Tibial artery (tissue), 4 donors: Measurements from ENCODE around the gene KCNK4.
A peak's percentile ranks its signal among the peaks of the same experiment; 100 is the strongest.

Experiments
- DNase-seq, 2 donors: peaks; one replicate each; pipeline ENCODE4 v3.0.0-alpha.2; 2019
- H3K27ac ChIP-seq, 2 donors: fragments of 200-600 bp; sonication (generic) in 1 of 2; 1 replicate in 1 of 2; 2 replicates in 1 of 2; pipeline ENCODE4 v1.5.1; 2018 to 2019; ENCODE audit warnings: mild to moderate bottlenecking in 1 of 2
- H3K27me3 ChIP-seq, 2 donors: fragments of 200-600 bp; sonication (generic) in 1 of 2; one replicate each; pipeline versions ENCODE4 v1.5.1 to v1.6.0; 2016 to 2019
- H3K36me3 ChIP-seq, 3 donors: fragments of 200-600 bp; sonication (generic) in 2 of 3; one replicate each; pipeline ENCODE4 v1.5.1; 2016 to 2019; ENCODE audit warnings: mild to moderate bottlenecking in 2 of 3
- H3K4me1 ChIP-seq, 4 donors: fragments of 200-600 bp; sonication (generic) in 2 of 4; 1 replicate in 3 of 4; 2 replicates in 1 of 4; pipeline ENCODE4 v1.5.1; 2016 to 2019
- H3K4me3 ChIP-seq, 2 donors: fragments of 200-600 bp; sonication (generic) in 1 of 2; 1 replicate in 1 of 2; 2 replicates in 1 of 2; pipeline ENCODE4 v1.5.1; 2018 to 2019; ENCODE audit warnings: mild to moderate bottlenecking in 2 of 2
- H3K9me3 ChIP-seq, 3 donors: fragments of 200-600 bp; sonication (generic) in 1 of 3; one replicate each; pipeline ENCODE4 v1.5.1; 2016 to 2019
- intact Hi-C: fragments of 100-400 bp; cut with DNase I; formaldehyde crosslinking; loops from one replicate; pipeline ENCODE4 v1.15.0; 2023; ENCODE audit warnings: low total_unique reads
- TF ChIP-seq, protein P1 (sequence below), 2 experiments: fragments of 200-600 bp in 1 of 2; fragments of 450-650 bp in 1 of 2; IDR thresholded peaks; one replicate each; pipeline ENCODE4 v1.5.1; 2017 to 2019; ENCODE audit warnings: antibody characterized with exemption in 2 of 2, mild to moderate bottlenecking in 1 of 2, moderate library complexity in 1 of 2

KCNK4 gene

DNA sequence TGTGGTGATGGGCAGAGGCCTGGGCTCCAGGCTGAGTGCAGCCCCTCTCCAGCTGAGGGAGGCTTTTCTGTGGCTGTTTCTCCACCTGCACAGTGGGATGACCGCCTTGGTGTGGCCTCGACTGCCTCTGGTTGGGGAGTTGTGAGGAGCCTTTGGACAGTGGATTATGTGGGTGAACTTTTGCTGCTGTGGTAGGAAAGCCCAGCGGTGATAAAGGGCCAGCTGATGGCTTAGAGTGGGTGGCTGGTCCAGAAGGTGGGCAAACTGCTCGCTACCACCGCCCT lies 12.9 kb downstream of the KCNK4 start:
- no peak for DNase-seq
- H3K9me3 ChIP-seq, result no peaks in the 10 kb centered on the region
- intact Hi-C loops, result no loop called here
- peaks cover 0 to 52% (median 38%) of the 10 kb centered on the region in 4 donors for H3K4me1 ChIP-seq
- TF ChIP-seq, protein P1, sequence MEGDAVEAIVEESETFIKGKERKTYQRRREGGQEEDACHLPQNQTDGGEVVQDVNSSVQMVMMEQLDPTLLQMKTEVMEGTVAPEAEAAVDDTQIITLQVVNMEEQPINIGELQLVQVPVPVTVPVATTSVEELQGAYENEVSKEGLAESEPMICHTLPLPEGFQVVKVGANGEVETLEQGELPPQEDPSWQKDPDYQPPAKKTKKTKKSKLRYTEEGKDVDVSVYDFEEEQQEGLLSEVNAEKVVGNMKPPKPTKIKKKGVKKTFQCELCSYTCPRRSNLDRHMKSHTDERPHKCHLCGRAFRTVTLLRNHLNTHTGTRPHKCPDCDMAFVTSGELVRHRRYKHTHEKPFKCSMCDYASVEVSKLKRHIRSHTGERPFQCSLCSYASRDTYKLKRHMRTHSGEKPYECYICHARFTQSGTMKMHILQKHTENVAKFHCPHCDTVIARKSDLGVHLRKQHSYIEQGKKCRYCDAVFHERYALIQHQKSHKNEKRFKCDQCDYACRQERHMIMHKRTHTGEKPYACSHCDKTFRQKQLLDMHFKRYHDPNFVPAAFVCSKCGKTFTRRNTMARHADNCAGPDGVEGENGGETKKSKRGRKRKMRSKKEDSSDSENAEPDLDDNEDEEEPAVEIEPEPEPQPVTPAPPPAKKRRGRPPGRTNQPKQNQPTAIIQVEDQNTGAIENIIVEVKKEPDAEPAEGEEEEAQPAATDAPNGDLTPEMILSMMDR (IDR thresholded peaks at IDR 0.05), result no peak
- peak overlapping the region; percentile 82 to 86 for H3K27ac ChIP-seq
- H3K27me3 ChIP-seq, result peaks cover 0 to 29% of the 10 kb centered on the region in 2 donors
- H3K4me3 ChIP-seq, result peak overlapping the region; percentile 66 to 86
- H3K36me3 ChIP-seq, result no peaks in the 10 kb centered on the region

DNA sequence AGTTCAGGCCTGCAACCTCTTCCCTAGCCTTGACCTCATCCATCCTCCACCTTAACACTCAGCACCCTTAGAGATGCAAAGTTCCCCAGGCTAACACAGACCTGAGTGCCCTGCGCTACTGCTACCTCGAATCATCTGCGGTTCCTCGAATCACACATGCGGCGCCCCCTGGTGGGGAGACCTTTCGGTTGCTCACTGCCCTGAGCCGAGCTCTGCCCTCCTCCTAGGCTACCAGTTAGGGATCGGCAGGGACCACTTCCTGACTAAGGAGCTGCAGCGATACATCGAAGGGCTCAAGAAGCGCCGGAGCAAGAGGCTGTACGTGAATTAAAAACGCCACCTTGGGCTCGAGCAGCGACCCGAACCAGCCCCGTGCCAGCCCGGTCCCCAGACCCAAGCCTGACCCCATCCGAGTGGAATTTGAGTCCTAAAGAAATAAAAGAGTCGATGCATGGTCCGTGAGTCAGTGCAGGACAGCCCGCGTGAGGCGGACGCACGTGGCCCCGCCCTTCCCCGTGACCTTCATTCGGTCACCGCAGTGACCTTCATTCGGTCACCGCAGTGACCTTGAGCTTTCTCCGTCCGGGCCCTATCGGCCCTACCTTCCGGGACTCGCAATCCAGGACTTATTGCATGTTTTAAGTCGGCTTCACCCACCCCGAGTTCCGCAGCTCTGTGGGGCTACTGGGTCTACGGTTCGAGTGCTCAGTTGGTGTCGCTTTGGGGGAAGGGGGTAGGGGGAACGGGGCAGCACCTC lies 13.4 kb downstream of the KCNK4 start:
- TF ChIP-seq, protein P1 (IDR thresholded peaks at IDR 0.05), result peak; percentile 82
- DNase-seq, result peak; percentile 94 to 95
- intact Hi-C loops, result no loop called here

DNA sequence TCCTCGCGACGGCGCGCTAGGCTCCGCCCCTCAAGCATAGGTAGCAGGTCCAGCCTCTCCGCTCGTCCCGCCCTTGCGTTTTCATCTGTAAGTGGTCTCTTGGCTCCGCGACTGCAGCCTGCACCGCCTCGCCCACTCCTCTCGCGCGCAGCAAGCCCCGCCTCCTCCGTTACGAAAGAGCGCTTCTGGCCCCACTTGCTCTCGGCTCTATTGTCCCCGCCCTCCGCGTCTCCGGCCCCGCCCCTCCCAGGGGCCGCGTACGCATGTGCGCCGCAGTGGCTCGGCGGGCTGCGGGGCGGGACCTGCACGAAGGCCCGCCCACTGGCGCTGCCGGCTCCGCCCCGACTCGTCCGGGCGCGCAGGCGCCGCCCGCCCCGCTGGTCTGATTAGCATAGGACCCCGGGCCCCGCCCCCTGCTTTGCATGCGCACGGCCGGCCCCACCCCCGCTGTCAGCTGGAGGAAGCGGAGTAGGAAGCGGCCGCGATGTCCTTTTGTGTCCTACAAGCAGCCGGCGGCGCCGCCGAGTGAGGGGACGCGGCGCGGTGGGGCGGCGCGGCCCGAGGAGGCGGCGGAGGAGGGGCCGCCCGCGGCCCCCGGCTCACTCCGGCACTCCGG lies 14.1 kb downstream of the KCNK4 start, which contains the start of gene ESRRA:
Gene ESRRA (plus strand): TSS at position 450 of the 616 bp plus-strand sequence. CDS start 1,656 bp downstream, outside the sequence.
- intact Hi-C loops, result no loop called here
- TF ChIP-seq, protein P1 (IDR thresholded peaks at IDR 0.05), result no peak
- H3K9me3 ChIP-seq, result no peaks in the 10 kb centered on the region
- no peaks in the 10 kb centered on the region for H3K36me3 ChIP-seq
- peak within 1 kb of the TSS; percentile 82 to 86 for H3K27ac ChIP-seq
- H3K27me3 ChIP-seq, result peaks cover 0 to 20% of the 10 kb centered on the region in 2 donors
- peak; percentile 100 for DNase-seq
- H3K4me1 ChIP-seq, result peaks cover 0 to 40% (median 26%) of the 10 kb centered on the region in 4 donors
- H3K4me3 ChIP-seq, result peak within 1 kb of the TSS; percentile 66 to 86

More for the DNA sequence above, 13.4 kb downstream of the KCNK4 start:
- H3K27ac ChIP-seq, result peak overlapping the region; percentile 82 to 86
- H3K4me3 ChIP-seq, result peak overlapping the region; percentile 66 to 86
- no peaks in the 10 kb centered on the region for H3K9me3 ChIP-seq
- no peaks in the 10 kb centered on the region for H3K36me3 ChIP-seq
- peaks cover 0 to 47% (median 32%) of the 10 kb centered on the region in 4 donors for H3K4me1 ChIP-seq
- peaks cover 0 to 26% of the 10 kb centered on the region in 2 donors for H3K27me3 ChIP-seq

DNA sequence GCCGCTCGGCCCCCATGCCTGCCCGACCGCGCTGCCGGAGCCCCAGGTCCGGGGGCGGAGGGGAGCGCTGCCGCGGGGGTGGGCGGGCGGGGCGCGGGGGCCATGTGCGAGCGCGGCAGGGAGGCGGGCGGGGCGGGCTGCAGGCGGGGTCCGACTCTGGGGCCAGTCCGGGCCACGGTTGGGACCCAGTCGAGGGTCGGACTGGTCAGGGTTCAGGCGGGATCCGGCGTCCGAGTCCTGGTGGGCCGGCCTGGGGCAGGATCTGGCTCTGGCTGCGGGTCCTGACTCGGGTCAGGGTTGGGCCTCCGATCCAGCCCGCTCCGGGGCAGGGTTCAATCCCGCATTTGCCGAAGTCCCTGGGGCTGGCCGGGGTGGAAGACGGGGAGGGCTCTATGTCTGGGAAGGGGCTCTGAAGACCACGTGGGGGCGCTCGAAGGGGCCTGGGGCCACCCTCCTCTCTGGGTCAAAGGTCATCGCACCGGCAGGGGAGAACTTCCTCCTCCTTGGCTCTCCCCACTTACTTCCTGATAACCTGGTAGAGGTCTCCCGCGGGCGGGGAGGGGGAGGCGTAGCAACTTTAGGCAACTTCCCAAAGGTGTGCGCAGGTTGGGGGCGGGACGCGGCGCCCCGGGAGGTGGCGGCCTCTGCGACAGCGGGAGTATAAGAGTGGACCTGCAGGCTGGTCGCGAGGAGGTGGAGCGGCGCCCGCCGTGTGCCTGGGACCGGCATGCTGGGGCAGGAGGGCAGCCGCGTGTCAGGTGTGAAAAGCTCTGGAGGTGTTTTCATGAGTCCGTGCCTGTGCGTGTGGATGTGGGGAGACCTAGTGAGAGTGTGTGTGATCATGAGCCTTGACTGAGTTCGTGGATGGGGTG lies 14.8 kb downstream of the KCNK4 start:
- peaks cover 0 to 32% (median 18%) of the 10 kb centered on the region in 4 donors for H3K4me1 ChIP-seq
- no peaks in the 10 kb centered on the region for H3K9me3 ChIP-seq
- H3K27ac ChIP-seq, result peak overlapping the region; percentile 80 to 81
- H3K27me3 ChIP-seq, result peaks cover 0 to 17% of the 10 kb centered on the region in 2 donors
- DNase-seq, result peak; percentile 54 to 80
- peak overlapping the region; percentile 66 to 86 for H3K4me3 ChIP-seq
- intact Hi-C loops, result no loop called here
- TF ChIP-seq, protein P1 (IDR thresholded peaks at IDR 0.05), result peak in 1 of 2 experiments; percentile 11
- no peaks in the 10 kb centered on the region for H3K36me3 ChIP-seq

DNA sequence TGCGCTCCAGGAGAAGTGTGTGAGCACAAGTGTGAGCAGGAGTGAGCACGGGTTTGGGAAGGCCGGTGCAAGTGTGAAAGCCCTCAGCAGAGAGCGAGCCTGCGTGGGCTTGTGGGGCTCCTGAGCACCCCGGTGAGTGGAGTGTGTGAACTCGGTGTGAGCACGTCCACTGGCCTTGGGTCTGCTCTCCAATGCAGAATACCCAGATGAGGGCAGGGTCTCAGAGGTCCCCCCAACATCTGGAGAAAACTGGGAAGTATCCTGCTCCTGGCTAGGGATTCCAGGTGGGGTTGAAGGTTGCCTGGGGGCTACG lies 15.4 kb downstream of the KCNK4 start:
- intact Hi-C loops, result no loop called here

More for the DNA sequence above, 15.4 kb downstream of the KCNK4 start:
- Histone ChIP-seq H3K4me1 (peaks cover 0 to 27% (median 15%) of the 10 kb centered on the region in 4 donors), H3K4me3 (peak overlapping the region; percentile 66 to 86), H3K27me3 (peaks cover 0 to 16% of the 10 kb centered on the region in 2 donors), H3K9me3 (no peaks in the 10 kb centered on the region), H3K27ac (peak overlapping the region; percentile 80 to 81), H3K36me3 (no peaks in the 10 kb centered on the region)
- TF ChIP-seq, protein P1 (IDR thresholded peaks at IDR 0.05), result no peak
- no peak for DNase-seq
